Activated naive CD8-positive, alpha-beta T cell treated with anti-CD3 and anti-CD28 coated beads, Interleukin-2, amount 10 ng/mL, durations not matched to agents 7 days and 5 days (primary cell): ENCODE results near the gene QRFP. TPM values are rescaled to one million over a fixed set of nuclear protein-coding genes. Genes with fewer than 3 reads are reported as not detected.
A peak's percentile ranks its signal among the peaks of the same experiment; 100 is the strongest.

Experiments used
- ATAC-seq: fragments of 150-1000 bp; cut with Tn5 transposase; one replicate; pipeline ENCODE4 v1.10.0; 2021; ENCODE audit warnings: low read depth, moderate library complexity
- POLR2A ChIA-PET: fragments of 350-600 bp; sonication (Branson Sonifier 250); formaldehyde crosslinking; loops from one replicate; lab custom pipeline; 2021; ENCODE audit warnings: antibody characterized with exemption; lab: Charles Lee
- DNase-seq: peaks from one replicate; pipeline ENCODE4 v3.0.0; 2021
- H3K27ac Mint-ChIP-seq: one replicate; pipeline ENCODE4 v1.8.0; 2022; ENCODE audit warnings: mild to moderate bottlenecking, mixed read lengths
- H3K27me3 Mint-ChIP-seq: one replicate; pipeline ENCODE4 v1.8.0; 2022; ENCODE audit warnings: mild to moderate bottlenecking, moderate library complexity, mixed read lengths
- H3K36me3 Mint-ChIP-seq: one replicate; pipeline ENCODE4 v1.8.0; 2021; ENCODE audit warnings: mild to moderate bottlenecking, mixed read lengths
- H3K4me1 Mint-ChIP-seq: one replicate; pipeline ENCODE4 v1.8.0; 2021; ENCODE audit warnings: mixed read lengths
- H3K4me3 Mint-ChIP-seq: one replicate; pipeline ENCODE4 v1.8.0; 2022; ENCODE audit warnings: mild to moderate bottlenecking, moderate library complexity, mixed read lengths
- H3K9me3 Mint-ChIP-seq: one replicate; pipeline ENCODE4 v1.8.0; 2021; ENCODE audit warnings: mixed read lengths
- total RNA-seq, 2 experiments: library from RNA; stranded (reverse); gene quantifications; one replicate each; pipeline ENCODE4 v1.2.3, GENCODE V29; 2021

Gene QRFP
- not detected for total RNA-seq

GRCh38 chr9:130896233-130897014 lies at the start of gene QRFP:
TSS of gene QRFP (minus strand) at chr9:130896812. CDS start at chr9:130893838, 2,974 bp downstream.
- Mint-ChIP-seq H3K27me3 (no peaks in the 10 kb centered on the region), H3K4me3 (no peak within 1 kb of the TSS), H3K36me3 (no peaks in the 10 kb centered on the region), H3K9me3 (no peaks in the 10 kb centered on the region), H3K4me1 (no peaks in the 10 kb centered on the region), H3K27ac (no peak within 1 kb of the TSS)
- POLR2A ChIA-PET: no interaction called here
- no peak for ATAC-seq
- no peak for DNase-seq

- Mint-ChIP-seq H3K27me3 (peaks cover 27% of the 10 kb centered on the region), H3K4me3 (no peak overlapping the region), H3K4me1 (peaks cover 9% of the 10 kb centered on the region), H3K27ac (no peak overlapping the region), H3K36me3 (peaks cover 2% of the 10 kb centered on the region), H3K9me3 (peaks cover 1% of the 10 kb centered on the region)
- ATAC-seq (no peak), DNase-seq (no peak)
- POLR2A ChIA-PET: no interaction called here
Observed at GRCh38 chr9:130945173-130945572, 48.6 kb upstream of the QRFP start.

GRCh38 chr9:130944510-130945058 lies 48.0 kb upstream of the QRFP start:
- H3K36me3 Mint-ChIP-seq: peaks cover 2% of the 10 kb centered on the region
- DNase-seq (no peak), ATAC-seq (no peak)
- H3K27ac Mint-ChIP-seq: no peak overlapping the region
- POLR2A ChIA-PET: no interaction called here
- H3K9me3 Mint-ChIP-seq: peaks cover under 1% of the 10 kb centered on the region
- H3K27me3 Mint-ChIP-seq: peaks cover 29% of the 10 kb centered on the region
- peaks cover 9% of the 10 kb centered on the region for H3K4me1 Mint-ChIP-seq
- H3K4me3 Mint-ChIP-seq: no peak overlapping the region

GRCh38 chr9:130943777-130944176 lies 47.2 kb upstream of the QRFP start:
- Mint-ChIP-seq H3K27ac (no peak overlapping the region), H3K27me3 (peaks cover 31% of the 10 kb centered on the region), H3K4me1 (peaks cover 10% of the 10 kb centered on the region), H3K9me3 (no peaks in the 10 kb centered on the region), H3K4me3 (no peak overlapping the region), H3K36me3 (peaks cover 2% of the 10 kb centered on the region)
- DNase-seq (no peak), ATAC-seq (no peak)
- POLR2A ChIA-PET: no interaction called here

GRCh38 chr9:130943221-130943620 lies 46.6 kb upstream of the QRFP start:
- H3K27me3 Mint-ChIP-seq: peaks cover 32% of the 10 kb centered on the region
- DNase-seq: no peak
- peaks cover 11% of the 10 kb centered on the region for H3K4me1 Mint-ChIP-seq
- POLR2A ChIA-PET: interaction anchor here (0.6 kb wide), 1 partner anchor 482 kb away, joined by 3 read pairs; no protein-coding TSS in a partner anchor
- no peak for ATAC-seq
- H3K36me3 Mint-ChIP-seq: peaks cover 2% of the 10 kb centered on the region
- no peak overlapping the region for H3K27ac Mint-ChIP-seq
- H3K4me3 Mint-ChIP-seq: no peak overlapping the region
- no peaks in the 10 kb centered on the region for H3K9me3 Mint-ChIP-seq

GRCh38 chr9:130942679-130943078 lies 46.1 kb upstream of the QRFP start:
- Mint-ChIP-seq H3K36me3 (no peaks in the 10 kb centered on the region), H3K27me3 (peaks cover 30% of the 10 kb centered on the region), H3K27ac (no peak overlapping the region), H3K9me3 (no peaks in the 10 kb centered on the region), H3K4me3 (no peak overlapping the region), H3K4me1 (peaks cover 14% of the 10 kb centered on the region)
- POLR2A ChIA-PET: interaction anchor here (0.6 kb wide), 1 partner anchor 482 kb away, joined by 3 read pairs; no protein-coding TSS in a partner anchor
- no peak for ATAC-seq
- no peak for DNase-seq

- Mint-ChIP-seq H3K27ac (no peak overlapping the region), H3K36me3 (no peaks in the 10 kb centered on the region), H3K27me3 (peaks cover 34% of the 10 kb centered on the region), H3K4me1 (peaks cover 14% of the 10 kb centered on the region), H3K9me3 (no peaks in the 10 kb centered on the region), H3K4me3 (no peak overlapping the region)
- POLR2A ChIA-PET: no interaction called here
- DNase-seq: no peak
- no peak for ATAC-seq
Observed at GRCh38 chr9:130942084-130942483, 45.5 kb upstream of the QRFP start.

GRCh38 chr9:130940693-130941576 lies 44.3 kb upstream of the QRFP start:
- Mint-ChIP-seq H3K27ac (no peak overlapping the region), H3K4me3 (peak overlapping the region; percentile 11), H3K36me3 (no peaks in the 10 kb centered on the region), H3K9me3 (no peaks in the 10 kb centered on the region), H3K27me3 (peaks cover 46% of the 10 kb centered on the region), H3K4me1 (peaks cover 14% of the 10 kb centered on the region)
- DNase-seq (peak; percentile 82), ATAC-seq (peak; percentile 71)
- POLR2A ChIA-PET: no interaction called here

- H3K27ac Mint-ChIP-seq: no peak overlapping the region
- H3K9me3 Mint-ChIP-seq: no peaks in the 10 kb centered on the region
- POLR2A ChIA-PET: no interaction called here
- no peak for ATAC-seq
- DNase-seq: peak; percentile 43
- no peak overlapping the region for H3K4me3 Mint-ChIP-seq
- peaks cover 14% of the 10 kb centered on the region for H3K4me1 Mint-ChIP-seq
- peaks cover 51% of the 10 kb centered on the region for H3K27me3 Mint-ChIP-seq
- no peaks in the 10 kb centered on the region for H3K36me3 Mint-ChIP-seq
Observed at GRCh38 chr9:130940027-130940549, 43.5 kb upstream of the QRFP start.

- ATAC-seq (no peak), DNase-seq (peak; percentile 47)
- H3K27me3 Mint-ChIP-seq: peaks cover 57% of the 10 kb centered on the region
- H3K9me3 Mint-ChIP-seq: no peaks in the 10 kb centered on the region
- H3K36me3 Mint-ChIP-seq: no peaks in the 10 kb centered on the region
- H3K4me1 Mint-ChIP-seq: peaks cover 14% of the 10 kb centered on the region
- POLR2A ChIA-PET: no interaction called here
- H3K4me3 Mint-ChIP-seq: no peak overlapping the region
- no peak overlapping the region for H3K27ac Mint-ChIP-seq
Observed at GRCh38 chr9:130939405-130940026, 42.9 kb upstream of the QRFP start.

- POLR2A ChIA-PET: no interaction called here
- ATAC-seq (peak; percentile 49), DNase-seq (peak; percentile 70)
- Mint-ChIP-seq H3K9me3 (no peaks in the 10 kb centered on the region), H3K36me3 (no peaks in the 10 kb centered on the region), H3K27ac (no peak within 1 kb of the TSS), H3K4me3 (peak within 1 kb of the TSS; percentile 87), H3K4me1 (peaks cover 14% of the 10 kb centered on the region), H3K27me3 (peaks cover 60% of the 10 kb centered on the region)
Observed at GRCh38 chr9:130938652-130939404, 42.2 kb upstream of the QRFP start, which contains the start of gene FIBCD1. TSS of gene FIBCD1 (minus strand) at chr9:130939247. CDS start at chr9:130938607, 640 bp downstream.

GRCh38 chr9:130938184-130938651 lies 41.6 kb upstream of the QRFP start:
- H3K4me3 Mint-ChIP-seq: peak overlapping the region; percentile 58
- H3K36me3 Mint-ChIP-seq: no peaks in the 10 kb centered on the region
- H3K27me3 Mint-ChIP-seq: peaks cover 61% of the 10 kb centered on the region
- POLR2A ChIA-PET: no interaction called here
- no peaks in the 10 kb centered on the region for H3K9me3 Mint-ChIP-seq
- DNase-seq (no peak), ATAC-seq (no peak)
- H3K4me1 Mint-ChIP-seq: peaks cover 14% of the 10 kb centered on the region
- H3K27ac Mint-ChIP-seq: no peak overlapping the region
